Lower leg skin (tissue), 3 donors: ENCODE data around the gene NPAS2.

Experiments used
- POLR2A ChIP-seq, 2 donors: fragments of 450-650 bp; IDR thresholded peaks; one replicate each; pipeline ENCODE4 v1.6.1; 2016 to 2017; ENCODE audit warnings: antibody characterized with exemption in 2 of 2, mild to moderate bottlenecking in 1 of 2, moderate library complexity in 1 of 2
- TF ChIP-seq, protein P1 (sequence below), 3 donors: fragments of 450-650 bp; IDR thresholded peaks; one replicate each; pipeline ENCODE4 v1.5.1; 2016; ENCODE audit warnings: antibody characterized with exemption in 3 of 3, mild to moderate bottlenecking in 3 of 3, moderate library complexity in 2 of 3

GRCh38 chr2:100997509-100998234 is 177.7 kb downstream of the NPAS2 start:
- TF ChIP-seq POLR2A (IDR thresholded peaks at IDR 0.05) = no peak
- TF ChIP-seq, protein P1, sequence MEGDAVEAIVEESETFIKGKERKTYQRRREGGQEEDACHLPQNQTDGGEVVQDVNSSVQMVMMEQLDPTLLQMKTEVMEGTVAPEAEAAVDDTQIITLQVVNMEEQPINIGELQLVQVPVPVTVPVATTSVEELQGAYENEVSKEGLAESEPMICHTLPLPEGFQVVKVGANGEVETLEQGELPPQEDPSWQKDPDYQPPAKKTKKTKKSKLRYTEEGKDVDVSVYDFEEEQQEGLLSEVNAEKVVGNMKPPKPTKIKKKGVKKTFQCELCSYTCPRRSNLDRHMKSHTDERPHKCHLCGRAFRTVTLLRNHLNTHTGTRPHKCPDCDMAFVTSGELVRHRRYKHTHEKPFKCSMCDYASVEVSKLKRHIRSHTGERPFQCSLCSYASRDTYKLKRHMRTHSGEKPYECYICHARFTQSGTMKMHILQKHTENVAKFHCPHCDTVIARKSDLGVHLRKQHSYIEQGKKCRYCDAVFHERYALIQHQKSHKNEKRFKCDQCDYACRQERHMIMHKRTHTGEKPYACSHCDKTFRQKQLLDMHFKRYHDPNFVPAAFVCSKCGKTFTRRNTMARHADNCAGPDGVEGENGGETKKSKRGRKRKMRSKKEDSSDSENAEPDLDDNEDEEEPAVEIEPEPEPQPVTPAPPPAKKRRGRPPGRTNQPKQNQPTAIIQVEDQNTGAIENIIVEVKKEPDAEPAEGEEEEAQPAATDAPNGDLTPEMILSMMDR (IDR thresholded peaks at IDR 0.05) = no peak
